ENCODE data around the gene ZNF143.
"Not testable (repeated sequence)": the region's sequence is repeated elsewhere in the genome, so short reads cannot be mapped to it uniquely, and the experiment has no call there.

ZNF143 gene

DNA sequence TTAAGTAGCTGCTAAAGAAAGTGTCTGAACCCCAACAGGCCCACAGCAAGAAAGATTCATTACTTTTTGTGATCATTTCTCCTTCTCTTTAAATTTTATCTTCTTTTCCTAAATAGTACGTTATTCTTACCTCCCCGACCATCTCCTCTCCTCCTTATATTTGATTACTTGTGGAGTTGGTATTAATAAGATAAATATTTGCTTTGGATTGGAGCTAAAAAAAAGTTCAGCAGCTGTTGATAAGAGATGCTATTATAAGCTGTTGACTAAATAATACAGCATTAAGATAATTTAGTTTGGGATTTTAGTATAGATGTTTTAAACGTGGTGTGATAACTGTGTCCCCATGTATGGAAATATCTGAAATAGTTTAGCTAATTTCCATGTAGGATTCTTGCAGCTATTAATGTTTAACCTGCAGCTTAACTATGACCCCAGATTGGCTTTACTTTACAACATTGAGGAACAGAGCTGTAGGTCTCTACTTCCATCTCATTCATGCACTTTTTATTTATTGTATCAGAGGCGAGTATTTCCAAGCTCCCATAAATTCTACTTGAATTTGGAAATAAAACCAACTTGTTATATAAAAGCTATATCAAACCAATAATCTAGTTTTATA lies 37.8 kb downstream of the ZNF143 start:
- DNase-seq (ENCODE audit: low read depth in 3 of 3) = no peak

GRCh38 chr11:9506489-9507276 lies 45.9 kb downstream of the ZNF143 start:
- peak; percentile 60 to 66 (median 64) for DNase-seq (ENCODE audit: low read depth in 3 of 3)

GRCh38 chr11:9507277-9507580 lies 46.4 kb downstream of the ZNF143 start:
- DNase-seq (ENCODE audit: low read depth in 3 of 3) = no peak

DNA sequence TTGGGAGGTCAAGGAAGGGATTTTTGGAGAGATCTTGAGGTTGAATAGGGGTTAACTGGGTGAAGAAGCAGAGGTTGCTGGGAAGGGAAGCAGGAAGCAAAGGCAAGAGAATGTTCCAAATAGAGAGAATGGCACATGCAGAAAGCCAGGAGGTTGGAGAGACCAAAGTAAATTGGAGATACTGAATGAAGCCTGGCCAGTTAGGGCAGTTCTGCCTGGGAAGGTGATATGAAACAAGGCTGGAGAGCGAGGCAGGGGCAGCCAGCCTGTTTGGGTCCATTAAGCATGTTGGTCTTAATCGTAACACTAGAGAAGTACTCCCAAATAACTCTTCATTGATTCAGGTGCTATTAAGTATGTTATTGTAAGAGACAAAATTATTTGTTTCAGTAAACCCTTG lies 48.2 kb downstream of the ZNF143 start:
- no peak for DNase-seq (ENCODE audit: low read depth in 3 of 3)

GRCh38 chr11:9512370-9513019 lies 51.7 kb downstream of the ZNF143 start:
- DNase-seq (ENCODE audit: low read depth in 3 of 3) = no peak

- not testable (repeated sequence) for DNase-seq (ENCODE audit: low read depth in 3 of 3)
These were observed 53.8 kb downstream of the ZNF143 start for GRCh38 chr11:9514576-9514975.

DNA sequence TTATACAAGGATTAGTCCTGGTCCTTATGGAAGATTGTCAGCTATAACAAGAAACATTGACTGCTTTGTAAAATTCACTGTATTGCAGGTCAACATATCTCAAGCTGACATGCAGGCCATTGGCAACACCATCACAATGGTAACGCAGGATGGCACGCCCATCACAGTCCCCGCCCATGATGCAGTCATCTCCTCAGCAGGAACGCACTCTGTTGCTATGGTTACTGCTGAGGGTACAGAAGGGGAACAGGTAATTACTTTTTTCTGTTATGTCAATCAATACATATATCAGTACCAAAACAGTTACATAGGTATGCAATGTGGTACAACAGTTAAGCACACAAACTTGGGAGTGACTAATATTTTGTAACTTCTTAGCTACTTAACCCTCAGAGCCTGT lies 55.3 kb downstream of the ZNF143 start:
- no peak for DNase-seq (ENCODE audit: low read depth in 3 of 3)

DNA sequence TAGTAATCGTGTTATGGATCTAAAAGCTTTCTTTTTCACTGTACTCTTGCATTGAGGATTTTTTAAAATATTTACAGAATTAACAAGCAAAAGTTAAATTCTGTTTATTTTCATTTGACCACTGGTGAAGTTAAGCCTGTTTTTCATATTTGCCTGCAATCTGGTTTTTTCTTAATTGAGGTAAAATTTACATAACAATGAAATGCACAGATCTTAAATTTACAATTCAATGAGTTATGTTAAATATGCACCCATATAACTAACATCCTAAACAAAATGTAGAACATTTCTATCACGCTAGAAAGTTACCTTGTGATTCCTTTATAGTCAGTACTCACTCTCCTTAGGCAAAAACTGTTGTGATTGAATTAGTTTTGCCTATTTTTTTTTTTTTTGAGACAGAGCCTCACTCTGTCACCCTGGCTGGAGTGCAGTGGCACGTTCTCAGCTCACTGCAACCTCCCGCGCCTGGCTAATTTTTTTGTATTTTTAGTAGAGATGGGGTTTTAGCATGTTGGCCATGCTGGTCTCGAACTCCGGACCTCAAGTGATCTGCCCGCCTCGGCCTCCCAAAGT lies 58.1 kb downstream of the ZNF143 start:
- no peak for DNase-seq (ENCODE audit: low read depth in 3 of 3)

DNA sequence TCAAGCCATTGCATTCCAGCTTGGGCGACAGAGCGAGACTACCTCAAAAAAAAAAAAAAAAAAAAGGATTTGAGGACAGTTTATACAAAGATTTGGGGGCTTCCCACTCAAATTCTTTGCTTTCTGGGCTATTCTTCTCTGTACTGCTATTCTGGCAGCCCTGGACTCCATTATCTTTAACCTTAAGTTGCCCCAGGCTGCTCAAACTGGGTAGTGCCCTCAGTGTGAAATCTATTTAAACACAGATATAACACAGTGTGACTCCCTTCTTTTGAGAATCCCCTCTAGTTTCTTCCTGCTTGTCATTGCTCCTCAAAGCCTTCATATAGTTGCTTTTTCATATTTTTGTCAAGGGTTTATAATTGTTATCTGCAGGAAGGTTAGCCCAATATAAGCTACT lies 63.2 kb downstream of the ZNF143 start:
- no peak for DNase-seq (ENCODE audit: low read depth in 3 of 3)

- DNase-seq (ENCODE audit: low read depth in 3 of 3) = no peak
These were observed 64.3 kb downstream of the ZNF143 start for GRCh38 chr11:9525116-9525515.

DNA sequence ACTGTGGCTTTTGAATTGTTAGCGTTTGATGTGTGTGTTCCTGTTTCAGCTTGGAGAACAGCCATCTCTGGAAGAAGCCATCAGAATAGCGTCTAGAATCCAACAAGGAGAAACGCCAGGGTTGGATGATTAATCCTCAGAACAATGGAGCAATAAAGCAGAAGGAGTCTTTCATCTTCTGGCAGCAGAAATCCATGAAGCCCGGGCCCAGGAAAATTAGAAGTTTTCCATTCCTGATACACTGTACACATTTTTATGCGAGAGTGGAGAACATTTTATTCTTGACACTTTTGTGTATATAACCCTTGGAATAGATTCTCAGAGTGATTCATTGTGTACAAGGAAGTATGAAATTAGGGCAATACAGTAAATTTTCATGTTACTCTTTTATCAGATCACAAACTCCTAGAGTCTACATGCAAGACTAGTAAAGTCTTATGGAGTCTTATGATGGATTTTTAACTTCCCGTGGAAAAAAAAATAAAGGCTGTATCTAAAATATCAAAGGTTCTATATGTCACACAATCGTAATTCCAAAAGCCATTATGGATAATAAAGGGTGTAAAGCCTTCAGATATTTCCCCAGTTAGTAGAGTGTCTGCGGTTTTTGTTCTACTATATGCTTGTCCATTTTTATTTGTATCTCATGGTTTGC lies 66.8 kb downstream of the ZNF143 start:
- DNase-seq (ENCODE audit: low read depth in 3 of 3) = no peak

- no peak for DNase-seq (ENCODE audit: low read depth in 3 of 3)
These were observed 67.3 kb downstream of the ZNF143 start for GRCh38 chr11:9528136-9528501.

DNA sequence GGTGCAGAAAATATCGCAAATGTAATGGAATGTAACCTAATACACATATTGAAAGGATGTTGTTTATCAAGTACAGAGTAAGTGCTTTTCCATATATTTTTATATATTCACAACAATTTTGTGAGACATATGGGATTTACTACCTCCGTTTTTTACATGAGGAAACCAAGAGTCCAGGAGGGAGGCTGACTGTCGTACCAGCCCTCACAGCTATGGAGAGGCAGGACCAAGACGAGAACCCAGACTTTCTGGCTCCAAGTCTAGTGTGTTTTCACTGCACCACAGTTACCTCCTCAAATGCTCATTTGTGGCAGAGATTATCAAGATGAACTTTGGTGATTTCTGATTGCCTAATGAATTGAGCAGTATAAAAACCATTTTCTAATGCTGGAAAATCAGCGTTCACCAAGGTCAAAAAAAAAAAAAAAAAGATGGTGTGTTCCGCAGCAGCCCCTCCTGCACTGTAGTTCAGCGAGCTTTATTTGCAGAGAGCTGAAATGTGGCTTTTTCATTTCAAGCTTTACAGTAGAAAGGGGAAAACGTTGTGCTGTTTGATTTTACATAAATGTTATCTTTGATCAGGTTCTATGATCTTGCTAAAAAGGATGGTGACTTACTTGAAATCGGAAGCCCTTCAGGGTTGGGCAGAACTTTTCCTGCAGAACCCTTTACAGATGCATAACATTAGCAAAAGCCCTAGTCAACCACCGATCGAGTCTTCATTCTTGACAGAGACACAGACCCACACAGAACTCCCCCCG lies 67.9 kb downstream of the ZNF143 start:
- DNase-seq (ENCODE audit: low read depth in 3 of 3) = no peak

- DNase-seq (ENCODE audit: low read depth in 3 of 3) = no peak
These were observed 68.5 kb downstream of the ZNF143 start for GRCh38 chr11:9529334-9529650.

DNA sequence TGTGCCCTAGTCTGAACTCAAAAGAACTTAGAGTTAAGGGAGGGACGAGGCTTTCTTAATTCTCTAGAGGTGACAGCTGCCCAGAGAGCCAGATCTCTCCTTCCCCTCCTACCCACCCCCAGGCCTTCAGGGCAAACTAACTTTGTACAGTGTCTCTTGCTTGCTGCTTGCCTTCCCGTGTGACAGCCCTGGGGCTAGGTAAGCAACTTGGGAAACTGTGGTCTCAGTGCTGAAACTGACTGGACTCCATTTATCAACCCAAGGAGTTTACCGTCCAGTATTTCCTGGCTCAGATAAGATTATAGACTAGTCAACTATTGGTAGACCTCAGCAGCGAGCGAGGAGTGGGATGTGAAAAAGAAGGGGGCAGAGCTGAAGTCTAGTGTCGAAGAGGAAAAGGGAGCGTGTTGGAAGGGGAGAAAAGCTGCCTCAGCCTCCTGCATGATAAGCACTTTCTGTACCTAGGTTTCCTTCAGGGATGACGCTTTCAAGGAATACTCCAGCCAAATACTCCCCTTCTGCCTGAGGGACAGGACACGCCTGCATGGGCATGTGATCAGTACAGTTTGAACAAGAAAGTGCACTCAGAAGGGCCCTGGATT lies 69.3 kb downstream of the ZNF143 start:
- DNase-seq (ENCODE audit: low read depth in 3 of 3) = no peak

DNA sequence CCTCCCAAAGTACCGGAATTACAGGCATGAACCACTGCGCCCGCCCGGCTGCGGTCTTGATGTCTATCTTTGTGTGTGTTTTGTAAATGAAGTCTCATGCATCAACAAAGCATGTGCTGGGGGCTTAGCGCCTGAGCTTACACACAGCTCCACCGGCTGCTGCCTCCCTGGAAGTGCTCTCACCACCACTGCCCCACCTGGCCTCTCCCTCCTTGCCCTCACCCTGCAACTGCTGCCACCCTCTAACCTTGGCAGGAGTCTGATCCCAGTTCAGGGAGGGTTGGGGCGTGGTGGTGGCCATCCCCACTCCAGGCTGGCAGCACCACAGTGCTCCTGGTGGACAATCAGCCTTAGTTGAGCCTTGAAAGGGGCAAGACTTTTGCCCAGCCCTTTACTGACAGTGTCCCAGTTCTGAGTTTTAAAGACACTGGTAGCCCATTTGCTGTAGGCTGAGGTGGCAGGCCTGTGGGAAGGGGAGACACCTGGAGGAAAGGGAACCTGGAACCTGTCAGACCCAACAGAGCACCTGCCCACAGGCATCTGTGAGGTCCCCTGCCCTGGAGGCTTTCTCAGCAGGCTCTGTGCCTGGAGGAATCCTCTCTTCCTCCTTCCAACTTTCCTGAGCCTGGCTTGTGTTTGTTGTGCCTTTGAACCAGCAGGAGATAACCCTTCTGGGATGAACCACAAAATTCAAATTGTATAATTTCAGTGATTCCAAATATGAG lies 70.3 kb downstream of the ZNF143 start:
- no peak for DNase-seq (ENCODE audit: low read depth in 3 of 3)

- DNase-seq (ENCODE audit: low read depth in 3 of 3) = no peak
These were observed 72.2 kb downstream of the ZNF143 start for GRCh38 chr11:9533058-9533457.

DNA sequence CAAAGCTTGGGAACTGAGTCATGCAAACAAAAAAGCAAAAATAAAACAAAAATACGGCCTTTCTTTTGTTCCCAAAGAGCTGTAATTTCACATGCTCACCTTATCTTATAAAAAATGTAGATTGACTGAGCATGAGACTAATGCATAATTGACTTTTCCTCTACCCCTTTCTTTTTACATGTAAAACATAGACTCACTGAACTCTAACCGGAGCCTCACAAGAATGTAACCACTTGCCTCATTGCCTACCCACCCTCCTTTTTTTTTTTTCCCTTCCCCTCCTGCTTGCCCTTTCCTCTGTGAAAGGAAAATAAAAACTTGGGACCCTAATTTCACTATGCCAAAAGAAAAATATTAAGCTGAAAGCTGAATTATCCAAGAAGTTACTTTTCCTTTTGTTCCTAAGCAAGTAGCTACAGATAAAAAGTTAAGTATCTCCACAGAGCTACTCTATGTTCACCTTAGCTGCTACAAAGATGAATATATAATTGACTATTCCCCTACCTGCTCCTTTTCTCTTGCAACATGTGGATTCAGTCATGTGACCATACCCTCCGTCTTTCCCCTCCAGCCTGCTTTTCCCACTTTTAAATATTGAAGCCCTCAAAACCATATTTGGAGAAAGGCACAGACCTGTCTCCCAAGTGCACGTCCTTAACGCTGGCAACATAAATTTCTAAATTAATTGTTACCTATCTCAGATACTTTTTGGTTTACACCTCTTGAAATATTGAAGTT lies 73.1 kb downstream of the ZNF143 start:
- DNase-seq (ENCODE audit: low read depth in 3 of 3) = no peak

GRCh38 chr11:9535189-9535781 lies 74.5 kb downstream of the ZNF143 start:
- peak; percentile 58 to 81 (median 62) for DNase-seq (ENCODE audit: low read depth in 3 of 3)

GRCh38 chr11:9538548-9538947 lies 77.7 kb downstream of the ZNF143 start:
- DNase-seq (ENCODE audit: low read depth in 3 of 3) = no peak

Measured in stimulated activated CD4-positive, alpha-beta T cell treated with anti-CD3 and anti-CD28 coated beads, TNF-alpha, amount 100 ng/mL, for 24 hours (primary cell).